AG10803 (cell line): ENCODE results near the gene TMEM40.

ENCODE experiments used
- DNase-seq: peaks from one replicate; pipeline ENCODE4 v3.0.0; 2010; ENCODE audit warnings: low read depth
- H3K4me3 ChIP-seq: 2 replicates; pipeline ENCODE4 v1.5.1; 2011; ENCODE audit warnings: mild to moderate bottlenecking, low read length, control low read depth
- TF ChIP-seq, protein P1 (sequence below): conservative IDR thresholded peaks from 2 replicates; pipeline ENCODE4 v1.5.1; 2011; ENCODE audit warnings: mild to moderate bottlenecking, low read length, control low read depth, inconsistent platforms

Gene TMEM40, protein sequence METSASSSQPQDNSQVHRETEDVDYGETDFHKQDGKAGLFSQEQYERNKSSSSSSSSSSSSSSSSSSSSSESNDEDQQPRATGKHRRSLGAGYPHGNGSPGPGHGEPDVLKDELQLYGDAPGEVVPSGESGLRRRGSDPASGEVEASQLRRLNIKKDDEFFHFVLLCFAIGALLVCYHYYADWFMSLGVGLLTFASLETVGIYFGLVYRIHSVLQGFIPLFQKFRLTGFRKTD

DNA sequence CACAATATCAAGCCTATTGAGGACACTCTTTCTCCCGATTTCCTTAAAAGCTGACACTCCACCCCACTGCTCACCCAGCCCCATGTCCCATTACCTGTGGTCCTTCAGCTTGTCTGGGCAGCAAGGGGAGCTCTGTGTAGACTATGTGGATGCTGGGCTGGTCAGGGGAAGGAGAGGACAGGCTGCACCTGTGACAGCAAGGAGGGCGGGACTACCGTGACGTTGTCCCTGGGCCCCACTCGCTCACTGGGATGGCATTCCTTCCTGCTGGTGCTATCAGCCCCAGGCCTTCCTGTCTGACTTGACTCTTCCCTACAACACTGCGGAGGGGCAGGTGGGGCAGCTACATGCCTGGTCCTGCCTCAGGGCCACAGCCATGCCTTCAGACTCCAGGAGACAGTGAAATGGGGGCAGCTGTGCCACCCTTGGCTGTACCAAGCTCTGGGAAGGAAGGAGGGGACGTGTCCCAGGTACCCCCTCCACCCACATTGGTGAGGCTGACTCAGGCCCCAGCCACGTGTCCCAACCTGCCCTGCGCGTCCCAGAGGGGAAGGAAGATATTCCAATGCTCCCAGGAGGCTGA is at the start of gene TMEM40:
TMEM40 (minus strand) TSS at position 163 of the 583 bp plus-strand sequence. CDS start 9,427 bp downstream, outside the sequence.
- no peak for DNase-seq
- H3K4me3 ChIP-seq, result no peak within 1 kb of the TSS
- TF ChIP-seq, protein P1, sequence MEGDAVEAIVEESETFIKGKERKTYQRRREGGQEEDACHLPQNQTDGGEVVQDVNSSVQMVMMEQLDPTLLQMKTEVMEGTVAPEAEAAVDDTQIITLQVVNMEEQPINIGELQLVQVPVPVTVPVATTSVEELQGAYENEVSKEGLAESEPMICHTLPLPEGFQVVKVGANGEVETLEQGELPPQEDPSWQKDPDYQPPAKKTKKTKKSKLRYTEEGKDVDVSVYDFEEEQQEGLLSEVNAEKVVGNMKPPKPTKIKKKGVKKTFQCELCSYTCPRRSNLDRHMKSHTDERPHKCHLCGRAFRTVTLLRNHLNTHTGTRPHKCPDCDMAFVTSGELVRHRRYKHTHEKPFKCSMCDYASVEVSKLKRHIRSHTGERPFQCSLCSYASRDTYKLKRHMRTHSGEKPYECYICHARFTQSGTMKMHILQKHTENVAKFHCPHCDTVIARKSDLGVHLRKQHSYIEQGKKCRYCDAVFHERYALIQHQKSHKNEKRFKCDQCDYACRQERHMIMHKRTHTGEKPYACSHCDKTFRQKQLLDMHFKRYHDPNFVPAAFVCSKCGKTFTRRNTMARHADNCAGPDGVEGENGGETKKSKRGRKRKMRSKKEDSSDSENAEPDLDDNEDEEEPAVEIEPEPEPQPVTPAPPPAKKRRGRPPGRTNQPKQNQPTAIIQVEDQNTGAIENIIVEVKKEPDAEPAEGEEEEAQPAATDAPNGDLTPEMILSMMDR, result no peak

DNA sequence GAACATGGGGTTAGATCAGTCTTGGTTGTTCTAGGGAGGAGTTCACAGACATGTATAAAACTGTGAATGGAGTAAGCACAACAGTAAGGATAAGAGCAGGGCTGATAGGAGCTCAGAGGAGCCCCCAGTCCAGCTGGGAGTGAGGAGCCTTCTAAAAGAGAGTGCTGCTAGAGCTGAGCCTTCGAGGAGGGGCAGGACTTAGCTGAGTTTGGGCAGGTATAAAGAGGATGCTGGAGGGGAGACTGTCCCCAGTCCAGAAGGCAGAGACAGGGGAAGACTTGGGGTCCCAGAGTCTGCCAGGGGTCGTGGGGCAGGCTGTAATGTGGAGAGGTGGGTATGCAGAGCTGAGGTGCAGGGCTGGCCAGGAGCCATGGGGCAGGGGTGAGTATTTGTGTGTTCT is 49.5 kb upstream of the TMEM40 start:
- H3K4me3 ChIP-seq, result no peak overlapping the region
- TF ChIP-seq, protein P1, result no peak
- no peak for DNase-seq

DNA sequence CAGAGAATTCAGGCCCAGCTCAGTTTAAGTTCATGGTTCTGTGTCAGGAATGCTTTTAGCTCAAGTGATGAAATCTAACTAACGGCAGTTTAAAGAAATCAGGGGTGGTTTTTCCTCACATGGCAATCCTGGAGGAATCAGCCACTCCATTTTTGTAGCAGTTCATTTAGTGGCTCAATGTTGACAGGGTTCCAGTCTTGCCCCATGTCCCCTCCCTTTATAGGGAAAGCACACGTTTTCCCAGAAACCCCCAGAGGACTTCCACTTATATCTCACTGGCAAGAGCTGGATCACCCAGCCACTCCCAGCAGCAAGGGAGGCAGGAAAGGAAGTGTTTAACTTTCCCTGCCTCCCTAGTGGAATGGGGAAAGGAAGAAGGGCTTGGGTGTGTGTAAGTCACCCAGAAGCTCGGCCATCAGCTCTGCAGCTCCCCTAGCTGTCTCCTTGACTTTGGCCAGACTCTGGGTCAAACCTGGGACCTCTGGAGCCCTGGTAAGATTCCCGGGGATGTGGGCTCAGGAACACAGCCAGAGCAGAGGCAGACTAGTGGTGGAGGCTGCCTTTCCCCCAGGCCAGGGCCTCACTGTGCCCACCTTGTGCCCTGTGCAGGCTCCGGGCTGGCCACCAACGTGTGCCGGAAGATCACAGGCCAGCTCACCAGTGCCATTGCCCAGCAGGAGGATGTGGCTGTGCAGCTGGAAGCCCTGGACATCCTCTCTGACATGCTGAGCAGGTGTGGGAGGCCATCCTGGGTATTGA is 48.7 kb upstream of the TMEM40 start:
- H3K4me3 ChIP-seq, result no peak overlapping the region
- TF ChIP-seq, protein P1, result no peak
- no peak for DNase-seq

DNA sequence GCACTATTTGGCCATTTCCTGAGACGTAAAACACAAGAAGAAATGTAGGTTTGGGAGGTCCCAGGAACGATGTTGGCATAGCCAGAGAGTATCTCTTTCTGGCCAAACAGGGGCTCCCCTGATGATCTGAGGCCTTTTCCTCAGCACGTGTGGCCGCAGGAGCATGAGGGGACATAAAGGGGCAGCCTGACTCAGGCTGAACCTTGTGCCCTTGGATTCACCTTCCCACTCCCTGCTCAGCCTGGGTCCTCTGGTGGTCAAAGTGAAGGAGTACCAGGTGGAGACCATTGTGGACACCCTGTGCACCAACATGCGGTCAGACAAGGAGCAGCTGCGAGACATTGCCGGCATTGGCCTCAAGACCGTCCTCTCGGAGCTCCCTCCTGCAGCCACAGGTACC is 48.0 kb upstream of the TMEM40 start:
- H3K4me3 ChIP-seq, result no peak overlapping the region
- TF ChIP-seq, protein P1, result no peak
- no peak for DNase-seq

DNA sequence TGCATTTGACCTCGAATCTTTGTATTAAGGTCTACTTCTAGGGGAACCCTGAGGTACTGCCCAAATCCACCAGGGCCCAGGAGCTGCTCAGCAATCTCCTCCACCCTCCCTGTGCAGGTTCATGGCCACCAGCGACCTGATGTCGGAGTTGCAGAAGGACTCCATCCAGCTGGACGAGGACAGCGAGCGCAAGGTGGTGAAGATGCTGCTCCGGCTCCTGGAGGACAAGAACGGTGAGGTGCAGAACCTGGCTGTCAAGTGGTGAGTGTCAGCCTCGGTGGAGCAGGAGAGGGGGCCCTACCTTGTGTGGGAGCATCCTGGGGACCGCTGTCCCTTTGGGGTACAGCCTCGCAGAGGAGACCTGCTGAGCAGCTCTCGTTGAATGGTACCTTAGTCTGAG is 44.3 kb upstream of the TMEM40 start:
- H3K4me3 ChIP-seq, result no peak overlapping the region
- no peak for DNase-seq
- TF ChIP-seq, protein P1, result no peak

DNA sequence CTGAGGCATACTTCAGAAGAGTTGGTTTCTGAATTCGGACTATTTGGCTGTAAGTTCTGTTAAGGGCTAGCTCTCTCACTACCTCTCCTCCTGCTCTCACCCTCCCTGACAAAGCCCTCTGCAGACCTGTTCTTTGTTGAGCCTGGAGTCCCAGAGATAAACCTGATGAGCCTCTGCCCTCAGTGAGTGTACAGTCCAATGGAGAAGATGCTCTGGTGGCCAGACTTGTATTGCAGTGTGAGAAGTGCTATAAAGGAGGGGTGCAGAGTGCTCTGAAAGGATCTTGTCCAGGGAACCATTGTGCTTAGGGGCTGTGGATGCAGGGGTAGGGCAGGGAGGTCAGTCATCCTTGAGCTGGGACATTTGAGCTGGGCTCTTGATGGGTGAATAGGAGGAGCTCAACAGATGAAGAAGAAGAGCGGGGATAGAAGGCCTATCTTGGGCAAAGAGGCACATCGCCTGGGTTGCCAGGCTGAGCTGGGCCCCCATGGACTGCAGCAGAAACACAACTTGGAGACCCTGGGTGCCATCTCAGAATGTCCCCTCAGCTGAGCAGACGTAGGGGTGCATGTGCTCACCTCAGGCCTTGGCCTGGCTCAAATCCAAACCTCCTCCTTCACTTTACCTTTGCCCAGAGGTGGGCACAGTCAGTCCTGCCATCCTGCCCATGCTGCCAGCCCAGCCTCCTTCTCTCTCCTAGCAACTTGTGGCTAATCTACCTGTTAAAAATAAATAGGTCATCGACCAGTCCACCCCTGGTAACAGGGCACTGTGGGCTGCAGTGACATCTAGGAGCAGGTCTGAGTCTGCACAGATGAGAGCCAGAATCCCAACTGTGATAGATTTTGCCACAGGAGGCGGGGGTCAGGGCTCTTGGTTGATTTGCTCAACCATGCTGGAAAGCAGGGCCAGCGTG is 40.7 kb upstream of the TMEM40 start:
- H3K4me3 ChIP-seq, result no peak overlapping the region
- no peak for DNase-seq
- TF ChIP-seq, protein P1, result no peak
